GM19463 (cell line): ENCODE data around the gene PRKCI.
"Not testable (repeated sequence)": the region's sequence is repeated elsewhere in the genome, so short reads cannot be mapped to it uniquely, and the experiment has no call there.

ENCODE experiments used
- ATAC-seq: cut with Tn5 transposase; IDR thresholded peaks from one replicate; pipeline ENCODE4 v1.9.1; 2021; ENCODE audit warnings: mild to moderate bottlenecking, moderate library complexity; ENCODE audit not compliant: unreplicated experiment

PRKCI gene

GRCh38 chr3:170222647-170223541 lies 670 bp downstream of the PRKCI start:
- peak; percentile 34 for ATAC-seq

DNA sequence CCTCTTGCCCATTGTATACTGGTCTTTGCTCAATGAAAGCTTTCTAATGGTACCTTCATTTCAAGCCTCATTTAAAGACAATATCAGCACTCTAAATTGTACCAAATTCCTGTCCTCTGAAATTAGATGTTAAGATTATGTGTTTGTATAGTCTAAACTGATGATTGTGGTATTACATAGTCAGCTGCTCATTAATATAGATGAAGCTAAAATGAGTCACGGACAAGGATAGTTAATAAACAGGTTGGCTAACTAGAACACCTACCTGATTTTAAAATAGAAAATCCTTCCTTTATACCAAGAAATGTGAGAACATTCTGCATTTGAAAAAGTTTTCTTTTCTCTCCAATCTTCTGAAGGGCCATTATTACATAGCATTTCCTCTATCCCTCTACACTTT lies 2.9 kb downstream of the PRKCI start:
- no peak for ATAC-seq

GRCh38 chr3:170226426-170226960 lies 4.3 kb downstream of the PRKCI start:
- no peak for ATAC-seq

GRCh38 chr3:170228093-170228766 lies 6.0 kb downstream of the PRKCI start:
- ATAC-seq: no peak

DNA sequence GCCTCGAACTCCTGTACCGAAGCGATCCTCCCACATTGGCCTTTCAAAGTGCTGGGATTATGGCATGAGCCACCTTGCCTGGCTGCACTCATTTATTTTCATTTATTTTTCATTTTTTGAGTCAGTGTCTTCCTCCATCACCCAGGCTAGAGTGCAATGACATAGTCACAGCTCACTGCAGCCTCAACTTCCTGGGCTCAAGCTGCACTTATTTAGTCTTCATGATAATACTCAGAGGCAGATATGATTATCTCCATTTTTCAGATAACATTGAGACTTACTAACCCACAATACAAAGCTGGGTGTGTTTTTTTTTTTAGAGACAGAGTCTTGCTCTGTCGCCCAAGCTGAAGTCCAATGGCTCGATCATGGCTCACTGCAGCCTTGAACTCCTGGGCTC lies 10.0 kb downstream of the PRKCI start:
- no peak for ATAC-seq

DNA sequence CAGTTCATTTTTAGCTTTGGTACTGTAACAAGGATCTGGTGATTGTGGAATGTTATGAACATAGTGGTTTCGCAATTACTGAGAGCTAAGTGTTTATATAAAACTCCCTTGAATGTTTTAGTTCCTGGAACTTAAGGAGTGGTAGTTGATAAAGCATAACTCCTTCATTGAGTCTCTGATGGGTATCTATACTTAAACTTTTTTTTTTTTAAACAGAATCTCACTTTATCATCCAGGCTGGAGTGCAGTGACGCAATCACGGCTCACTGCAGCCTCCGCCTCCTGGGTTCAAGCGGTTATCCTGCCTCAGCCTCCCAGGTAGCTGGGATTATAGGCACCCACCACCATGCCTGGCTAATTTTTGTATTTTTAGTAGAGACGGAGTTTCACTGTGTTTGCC lies 11.3 kb downstream of the PRKCI start:
- no peak for ATAC-seq

GRCh38 chr3:170240142-170240541 lies 17.9 kb downstream of the PRKCI start:
- no peak for ATAC-seq

GRCh38 chr3:170240671-170241070 lies 18.4 kb downstream of the PRKCI start:
- ATAC-seq: no peak

DNA sequence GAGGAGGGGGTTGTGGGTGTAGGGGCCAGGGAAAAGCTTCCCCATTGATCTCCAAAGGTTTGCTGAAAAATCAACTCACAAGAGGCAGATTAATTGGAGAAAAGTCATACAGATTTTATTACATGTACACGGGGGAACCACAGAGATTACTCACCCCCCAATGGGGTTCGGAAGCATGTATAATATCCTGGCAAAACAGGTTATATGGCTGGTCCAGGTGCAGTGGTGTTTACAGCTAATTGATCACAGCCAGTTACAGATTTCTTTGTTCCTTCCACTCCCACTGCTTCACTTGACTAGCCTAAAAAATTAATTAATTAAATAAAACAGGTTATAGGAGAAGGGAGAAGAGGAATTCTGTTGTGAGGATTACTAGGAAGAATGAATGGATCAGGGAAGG lies 22.4 kb downstream of the PRKCI start:
- ATAC-seq: no peak

DNA sequence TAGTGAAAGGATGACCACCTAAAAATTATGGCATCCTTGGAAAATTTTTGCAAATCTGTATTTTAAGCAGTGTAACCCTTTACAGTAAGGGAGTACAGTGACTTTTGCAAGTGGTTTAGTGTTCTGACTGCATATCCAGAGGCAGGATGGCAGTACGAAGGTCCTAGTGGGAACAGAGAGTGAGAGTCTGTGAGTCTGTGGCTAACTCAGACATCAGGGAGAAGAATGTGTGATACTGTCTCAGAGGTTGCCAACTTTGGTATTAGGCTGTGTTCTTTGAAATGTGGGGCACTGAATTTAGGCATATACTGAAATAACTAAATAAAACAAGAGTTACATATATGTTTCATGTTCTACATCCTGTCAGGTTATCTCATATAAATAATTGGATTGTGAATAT lies 25.7 kb downstream of the PRKCI start:
- ATAC-seq: peak; percentile 40

DNA sequence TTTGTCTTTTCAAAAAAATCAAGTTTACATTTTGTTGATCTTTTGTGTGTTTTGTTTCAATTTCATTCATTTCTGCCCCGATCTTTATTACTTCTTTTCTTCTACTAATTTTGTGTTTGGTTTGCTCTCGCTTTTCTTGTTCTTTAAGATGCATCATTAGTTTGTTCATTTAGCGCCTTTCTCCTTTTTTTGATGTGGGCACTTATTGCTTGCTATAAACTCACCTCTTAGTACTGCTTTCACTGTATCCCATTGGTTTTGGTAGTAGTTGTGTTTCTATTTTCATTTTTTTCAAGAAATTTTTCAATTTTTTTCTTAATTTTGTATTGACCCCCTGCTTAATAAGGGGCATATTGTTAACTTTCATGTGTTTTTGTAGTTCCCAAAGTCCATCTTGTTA lies 34.4 kb downstream of the PRKCI start:
- peak; percentile 2 for ATAC-seq

DNA sequence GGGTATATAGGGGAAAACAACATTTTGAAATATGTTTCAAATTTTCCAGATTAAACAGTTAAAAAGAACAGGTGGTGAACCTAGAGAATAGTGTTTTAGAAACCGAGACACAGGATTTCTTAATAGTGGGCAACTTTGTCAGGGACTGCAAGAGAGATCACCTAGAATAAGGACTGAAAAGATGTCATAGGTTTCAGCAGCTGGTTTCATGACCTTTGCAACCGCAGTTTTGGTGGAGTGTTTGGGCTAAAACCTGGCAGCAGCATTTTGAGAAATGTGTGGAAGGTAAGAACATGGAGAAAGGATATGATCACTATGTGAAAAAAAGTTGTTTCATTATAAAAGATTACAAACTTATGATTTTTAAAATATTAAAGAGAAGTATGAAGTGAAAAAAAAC lies 34.9 kb downstream of the PRKCI start:
- ATAC-seq: peak; percentile 53

DNA sequence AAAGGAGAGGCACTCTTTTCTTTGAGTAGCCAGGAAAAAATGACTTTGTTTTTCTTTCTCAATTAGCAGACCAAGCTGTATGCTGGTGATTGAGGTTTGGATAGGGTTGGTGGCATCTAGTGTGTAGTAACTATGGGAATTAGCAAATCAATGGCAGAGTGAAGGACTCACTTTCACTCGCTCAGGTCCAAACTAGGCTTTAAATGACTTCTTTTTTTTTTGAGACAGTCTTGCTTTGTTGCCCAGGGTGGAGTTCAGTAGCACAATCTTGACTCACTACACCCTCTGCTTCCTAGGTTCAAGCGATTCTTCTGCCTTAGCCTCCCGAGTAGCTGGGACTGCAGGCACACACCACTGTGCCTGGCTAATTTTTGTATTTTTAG lies 35.9 kb downstream of the PRKCI start:
- peak; percentile 9 for ATAC-seq

- ATAC-seq: no peak
Observed at GRCh38 chr3:170259907-170260306, 37.7 kb downstream of the PRKCI start.

- no peak for ATAC-seq
Observed at GRCh38 chr3:170267793-170268192, 45.6 kb downstream of the PRKCI start.

GRCh38 chr3:170269673-170270254 lies 47.5 kb downstream of the PRKCI start:
- ATAC-seq: not testable (repeated sequence)

DNA sequence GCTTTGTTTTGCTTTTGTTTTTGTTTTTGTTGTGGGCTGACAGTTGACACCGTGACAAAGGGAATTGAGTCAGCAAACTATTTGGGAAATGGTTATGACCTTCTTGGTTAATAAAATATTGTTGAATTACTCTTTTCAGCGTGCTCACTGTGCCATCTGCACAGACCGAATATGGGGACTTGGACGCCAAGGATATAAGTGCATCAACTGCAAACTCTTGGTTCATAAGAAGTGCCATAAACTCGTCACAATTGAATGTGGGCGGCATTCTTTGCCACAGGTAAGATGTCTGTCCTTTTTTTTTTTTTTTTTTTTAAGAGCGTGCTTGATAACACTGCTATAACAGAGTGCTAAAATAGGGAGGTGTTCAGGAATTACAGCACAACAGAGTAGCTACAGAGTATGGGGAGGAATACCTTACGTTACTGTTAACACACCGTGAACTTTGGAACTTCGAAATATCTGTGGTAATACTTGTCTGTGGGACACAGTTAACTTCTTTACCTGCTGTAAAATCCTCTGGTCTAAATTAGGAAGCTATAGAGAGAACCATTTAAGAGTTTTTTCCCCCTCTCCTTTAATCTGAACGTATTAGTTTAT lies 48.2 kb downstream of the PRKCI start:
- ATAC-seq: no peak

DNA sequence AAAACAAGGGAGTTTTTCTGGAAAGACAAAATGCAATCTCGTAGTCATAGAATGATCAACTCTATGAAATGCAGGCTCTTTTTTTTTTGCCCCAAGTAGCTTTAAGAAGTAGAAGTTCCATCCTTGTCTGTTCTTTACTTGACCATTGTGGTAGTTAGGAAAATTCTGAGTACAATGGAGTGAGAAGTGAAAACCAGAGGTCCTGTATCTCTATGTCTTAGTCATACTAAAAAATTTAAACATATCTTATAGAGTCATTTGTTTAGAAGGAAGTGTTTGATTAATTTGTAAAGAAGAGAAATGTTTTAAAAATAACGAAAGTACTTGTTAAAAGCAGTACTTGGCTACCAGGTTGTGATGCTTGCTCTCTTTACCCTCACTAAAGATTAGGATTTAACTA lies 52.4 kb downstream of the PRKCI start:
- ATAC-seq: no peak

- no peak for ATAC-seq
Observed at GRCh38 chr3:170275832-170276231, 53.6 kb downstream of the PRKCI start.

DNA sequence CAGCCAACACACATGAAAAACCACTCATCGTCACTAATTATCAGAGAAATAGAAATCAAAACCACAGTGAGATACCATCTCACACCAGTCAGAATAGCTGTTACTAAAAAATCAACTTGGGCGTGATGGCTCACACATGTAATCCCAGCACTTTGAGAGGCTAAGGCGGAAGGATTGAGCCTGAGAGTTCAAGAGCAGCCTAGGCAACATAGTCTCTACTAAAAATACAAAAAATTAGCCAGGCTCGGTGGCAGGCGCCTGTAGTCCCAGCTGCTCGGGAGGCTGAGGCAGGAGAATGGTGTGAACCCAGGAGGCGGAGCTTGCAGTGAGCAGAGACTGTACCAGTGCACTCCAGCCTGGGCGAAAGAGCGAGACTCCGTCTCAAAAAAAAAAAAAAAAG lies 55.1 kb downstream of the PRKCI start:
- ATAC-seq: not testable (repeated sequence)

- no peak for ATAC-seq
Observed at GRCh38 chr3:170277833-170278580, 55.8 kb downstream of the PRKCI start.
